Astrocyte of the cerebellum (primary cell): Measurements from ENCODE around the gene PTPN3.
"Not testable (repeated sequence)": the region's sequence is repeated elsewhere in the genome, so short reads cannot be mapped to it uniquely, and the experiment has no call there.

Source experiments
- DNase-seq: peaks from one replicate; pipeline ENCODE4 v3.0.0-alpha.2; 2011; ENCODE audit warnings: low read depth
- H3K4me3 ChIP-seq: 2 replicates; pipeline ENCODE4 v1.5.1; 2011; ENCODE audit warnings: mild to moderate bottlenecking, low read depth, low read length, moderate library complexity
- in situ Hi-C: cut with HindIII; loops from 2 replicates; pipeline ENCODE4 v1.10.0; 2017; ENCODE audit warnings: low sequenced_read_pairs
- TF ChIP-seq, protein P1 (sequence below): IDR thresholded peaks from 2 replicates; pipeline ENCODE4 v1.5.1; 2012; ENCODE audit warnings: low read length, low read depth, moderate library complexity, mild to moderate bottlenecking; ENCODE audit errors: missing control alignments

Gene PTPN3

DNA sequence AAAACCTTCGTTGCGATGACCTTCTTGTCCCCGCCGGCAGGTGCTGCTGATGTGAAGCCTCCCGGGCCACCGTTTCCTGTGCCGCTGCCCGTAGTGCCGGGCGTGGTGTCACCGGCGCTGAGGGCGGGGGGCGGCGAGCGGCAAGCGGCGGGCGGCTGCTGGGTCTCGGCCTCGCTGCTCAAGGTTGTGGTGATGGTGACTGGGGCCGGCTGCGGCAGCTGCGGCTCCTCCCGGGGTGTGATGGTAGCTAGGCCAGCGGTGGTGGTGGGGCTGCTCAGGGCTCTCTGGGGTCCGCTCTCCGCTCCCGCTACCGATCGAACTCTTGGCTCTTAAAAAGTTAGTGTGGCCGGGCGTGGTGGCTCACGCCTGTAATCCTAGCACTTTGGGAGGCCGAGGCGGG is 36.0 kb upstream of the PTPN3 start:
- in situ Hi-C loops: no loop called here
- no peak overlapping the region for H3K4me3 ChIP-seq
- TF ChIP-seq, protein P1, sequence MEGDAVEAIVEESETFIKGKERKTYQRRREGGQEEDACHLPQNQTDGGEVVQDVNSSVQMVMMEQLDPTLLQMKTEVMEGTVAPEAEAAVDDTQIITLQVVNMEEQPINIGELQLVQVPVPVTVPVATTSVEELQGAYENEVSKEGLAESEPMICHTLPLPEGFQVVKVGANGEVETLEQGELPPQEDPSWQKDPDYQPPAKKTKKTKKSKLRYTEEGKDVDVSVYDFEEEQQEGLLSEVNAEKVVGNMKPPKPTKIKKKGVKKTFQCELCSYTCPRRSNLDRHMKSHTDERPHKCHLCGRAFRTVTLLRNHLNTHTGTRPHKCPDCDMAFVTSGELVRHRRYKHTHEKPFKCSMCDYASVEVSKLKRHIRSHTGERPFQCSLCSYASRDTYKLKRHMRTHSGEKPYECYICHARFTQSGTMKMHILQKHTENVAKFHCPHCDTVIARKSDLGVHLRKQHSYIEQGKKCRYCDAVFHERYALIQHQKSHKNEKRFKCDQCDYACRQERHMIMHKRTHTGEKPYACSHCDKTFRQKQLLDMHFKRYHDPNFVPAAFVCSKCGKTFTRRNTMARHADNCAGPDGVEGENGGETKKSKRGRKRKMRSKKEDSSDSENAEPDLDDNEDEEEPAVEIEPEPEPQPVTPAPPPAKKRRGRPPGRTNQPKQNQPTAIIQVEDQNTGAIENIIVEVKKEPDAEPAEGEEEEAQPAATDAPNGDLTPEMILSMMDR: no peak
- no peak for DNase-seq

DNA sequence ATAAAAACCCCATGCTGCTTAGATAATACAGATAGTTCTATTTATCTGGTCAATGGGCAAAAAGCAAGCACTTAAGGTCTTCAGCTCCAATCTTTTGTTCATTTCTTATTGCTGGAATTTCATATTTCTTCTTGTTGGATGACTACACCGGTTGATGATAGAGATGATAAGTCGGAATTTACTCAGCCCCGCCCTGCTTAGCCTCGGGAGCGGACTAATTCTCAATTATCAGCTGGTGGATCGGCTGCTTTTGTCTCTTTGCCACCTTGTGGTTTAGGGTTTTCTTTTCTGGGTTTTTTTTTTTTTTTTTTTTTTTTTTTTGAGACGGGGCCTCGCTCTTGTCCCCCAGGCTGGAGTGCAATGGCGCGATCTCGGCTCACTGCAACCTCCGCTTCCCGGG is 34.5 kb upstream of the PTPN3 start:
- in situ Hi-C loops, H3K4me3 ChIP-seq, DNase-seq: not testable (repeated sequence)

DNA sequence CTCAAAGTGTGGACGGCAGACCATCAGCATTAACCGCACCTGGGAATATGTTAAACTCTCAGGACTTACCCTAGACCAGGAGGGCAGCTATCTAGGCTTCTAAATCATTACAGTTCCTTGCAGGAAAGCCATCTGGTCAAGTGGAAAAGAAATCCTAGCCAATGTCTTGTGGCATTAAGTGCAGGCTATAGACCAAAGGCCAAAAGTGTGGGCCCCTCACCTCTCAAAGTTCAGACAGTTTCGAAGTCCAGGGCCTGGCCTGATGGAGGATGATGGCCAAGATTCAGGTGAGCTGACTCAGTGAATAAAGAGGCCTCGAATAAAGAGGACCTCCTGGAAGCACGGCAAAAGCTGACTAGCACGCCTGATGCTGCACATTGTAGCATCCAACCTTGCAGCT is 24.0 kb upstream of the PTPN3 start:
- DNase-seq: no peak
- in situ Hi-C loops: no loop called here
- TF ChIP-seq, protein P1: no peak
- no peak overlapping the region for H3K4me3 ChIP-seq

DNA sequence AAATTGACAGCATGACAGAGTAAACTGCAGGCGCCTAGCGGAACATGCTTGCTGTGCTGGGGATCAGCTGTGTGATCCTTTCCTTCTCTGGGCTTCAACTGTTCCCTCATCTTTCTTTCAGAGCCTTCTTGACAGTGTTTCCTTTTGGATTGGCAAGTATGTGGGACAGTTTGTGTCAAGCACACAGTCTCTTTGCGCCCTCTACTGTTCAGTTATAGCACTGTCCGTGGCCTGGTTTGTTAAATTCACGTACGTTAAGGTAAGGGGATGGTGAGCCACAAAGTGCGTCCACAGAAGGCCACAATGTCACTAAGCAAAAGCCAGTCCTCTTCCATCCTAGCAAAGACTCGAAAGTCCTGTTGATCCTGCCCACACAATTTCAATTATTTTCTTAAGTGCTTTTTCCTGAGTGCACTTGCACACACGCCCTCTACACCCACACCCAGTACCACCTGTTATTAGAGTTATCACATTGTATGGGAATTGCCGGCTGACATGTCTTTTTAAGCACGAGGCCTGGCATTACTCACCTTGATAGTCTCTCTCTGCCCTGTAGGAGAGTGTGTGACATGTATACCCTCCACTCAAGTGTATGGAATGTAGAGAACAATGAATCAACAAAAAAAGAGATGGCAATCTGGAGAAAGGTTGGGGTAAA is 22.5 kb upstream of the PTPN3 start:
- in situ Hi-C loops: no loop called here
- DNase-seq: peak; percentile 59
- H3K4me3 ChIP-seq: no peak overlapping the region
- TF ChIP-seq, protein P1: peak; percentile 96

DNA sequence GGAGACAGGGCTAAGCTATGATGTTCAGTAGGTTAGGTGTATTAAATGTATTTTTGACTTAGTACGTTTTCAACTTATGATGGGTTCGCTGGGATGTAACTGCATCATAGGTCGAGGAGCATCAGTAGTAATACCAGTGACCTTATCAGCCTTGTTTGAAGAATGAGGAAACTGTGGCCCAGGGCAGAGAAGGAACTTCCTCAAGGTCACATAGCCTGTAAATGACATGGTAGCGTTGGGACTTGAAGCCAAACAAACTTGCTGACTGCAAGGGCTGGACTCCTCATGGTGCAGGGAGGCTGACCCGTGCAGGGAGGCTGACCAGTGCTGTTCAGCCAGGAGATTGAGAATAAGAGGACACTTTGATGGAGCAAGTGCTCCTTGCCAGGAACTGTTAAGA is 21.3 kb upstream of the PTPN3 start:
- in situ Hi-C loops: no loop called here
- DNase-seq: no peak
- TF ChIP-seq, protein P1: no peak
- no peak overlapping the region for H3K4me3 ChIP-seq

DNA sequence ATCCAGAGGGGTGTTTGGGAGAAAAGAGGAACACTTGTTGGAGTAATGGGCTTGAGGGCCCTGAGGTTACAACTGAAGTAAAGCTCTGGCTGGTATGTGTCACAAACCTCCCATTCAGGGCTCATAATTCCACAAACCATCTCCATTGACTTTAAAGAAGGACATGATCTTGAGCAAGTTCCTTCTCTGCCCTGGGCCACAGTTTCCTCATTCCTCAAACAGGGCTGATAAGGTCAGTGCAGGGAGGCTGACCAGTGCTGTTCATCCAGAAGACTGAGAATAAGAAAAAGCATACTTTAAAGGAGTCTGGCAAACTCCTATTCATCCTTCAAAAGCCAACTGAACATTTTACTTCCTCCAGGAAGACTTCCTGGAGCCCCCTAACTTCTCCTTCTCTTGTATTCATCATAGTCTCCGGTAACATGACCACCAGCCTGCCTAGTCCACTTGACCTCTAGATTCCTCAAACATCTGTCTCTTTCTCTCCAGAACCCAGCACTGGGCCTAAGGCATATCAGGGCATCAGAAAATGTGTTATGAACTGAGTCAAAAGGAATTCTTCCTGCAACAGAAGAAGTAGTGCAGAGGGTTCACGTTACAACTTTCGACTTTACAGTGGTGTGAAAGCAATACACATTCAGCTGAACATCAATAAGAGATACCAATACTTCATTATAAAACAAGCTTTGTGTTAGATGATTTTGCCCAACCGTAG is 20.7 kb upstream of the PTPN3 start:
- no peak overlapping the region for H3K4me3 ChIP-seq
- TF ChIP-seq, protein P1: no peak
- DNase-seq: no peak
- in situ Hi-C loops: no loop called here

DNA sequence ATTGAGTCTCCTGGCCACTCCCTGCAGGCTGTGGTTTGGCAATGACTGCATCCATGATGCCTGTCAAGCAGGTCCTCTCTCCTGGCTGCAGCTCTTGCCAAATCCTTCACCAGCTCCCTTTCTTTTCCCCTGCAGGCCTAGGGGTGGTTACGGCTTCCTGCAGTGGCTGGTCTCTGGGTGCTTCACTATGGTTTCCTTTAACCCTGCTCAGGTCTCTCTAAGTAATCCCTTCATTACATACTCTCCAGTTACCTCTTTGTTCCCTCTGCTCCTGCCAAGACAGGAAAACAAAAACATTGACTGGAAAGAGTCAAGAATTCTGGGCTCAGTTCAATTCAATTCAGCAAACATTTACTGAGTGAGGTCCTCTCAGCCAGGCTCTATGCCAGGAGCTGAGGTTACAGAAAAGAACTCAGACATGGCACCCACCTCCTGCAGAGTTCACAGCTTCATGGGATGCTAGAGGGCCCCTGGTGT is 19.8 kb upstream of the PTPN3 start:
- TF ChIP-seq, protein P1: no peak
- no peak overlapping the region for H3K4me3 ChIP-seq
- peak; percentile 42 for DNase-seq
- in situ Hi-C loops: no loop called here
